Activated T-cell treated with anti-CD3 and anti-CD28 coated beads, Interleukin-2, amount 50 U/mL, for 72 hours (primary cell): ENCODE results near the gene KIF24. TPM values are rescaled to one million over a fixed set of nuclear protein-coding genes. Genes with fewer than 3 reads are reported as not detected.
A peak's percentile ranks its signal among the peaks of the same experiment; 100 is the strongest.
"Not testable (repeated sequence)": the region's sequence is repeated elsewhere in the genome, so short reads cannot be mapped to it uniquely, and the experiment has no call there.

Experiments
- ATAC-seq, 2 donors: fragments of 150-1000 bp; cut with Tn5 transposase; replicated peaks in 1 of 2; 2 replicates each; pipeline ENCODE4 v1.10.0; 2021; ENCODE audit warnings: moderate library complexity in 2 of 2, mild to moderate bottlenecking in 1 of 2
- DNase-seq, 2 donors: peaks; one replicate each; pipeline ENCODE4 v3.0.0; 2021 to 2022; ENCODE audit warnings: mixed read lengths in 1 of 2
- H3K27ac Mint-ChIP-seq: one replicate; pipeline ENCODE4 v1.8.0; 2022; ENCODE audit warnings: mild to moderate bottlenecking, moderate library complexity, mixed read lengths
- H3K27me3 Mint-ChIP-seq: one replicate; pipeline ENCODE4 v1.8.0; 2022; ENCODE audit warnings: low read depth, mixed read lengths
- H3K36me3 Mint-ChIP-seq, 2 donors: one replicate each; pipeline ENCODE4 v1.8.0; 2022; ENCODE audit warnings: mixed read lengths in 2 of 2, mild to moderate bottlenecking in 1 of 2; ENCODE audit not compliant: insufficient read depth in 2 of 2
- H3K4me1 Mint-ChIP-seq: one replicate; pipeline ENCODE4 v1.8.0; 2022; ENCODE audit warnings: low read depth, mixed read lengths
- H3K4me3 Mint-ChIP-seq, 2 donors: one replicate each; pipeline ENCODE4 v1.8.0; 2022; ENCODE audit warnings: mild to moderate bottlenecking in 2 of 2, mixed read lengths in 2 of 2, moderate library complexity in 2 of 2
- H3K9me3 Mint-ChIP-seq, 2 donors: one replicate each; pipeline ENCODE4 v1.8.0; 2022; ENCODE audit warnings: mixed read lengths in 2 of 2
- total RNA-seq, 2 donors: library from RNA; stranded (reverse); gene quantifications; one replicate each; pipeline ENCODE4 v1.2.3, GENCODE V29; 2022

Gene KIF24
- total RNA-seq, 2 donors from 2014 or later, result 5.8 to 7.4 TPM

GRCh38 chr9:34347800-34348158 is 18.7 kb upstream of the KIF24 start:
- Mint-ChIP-seq H3K9me3 (no peaks in the 10 kb centered on the region), H3K27ac (no peak overlapping the region), H3K4me1 (no peaks in the 10 kb centered on the region), H3K4me3 (no peak overlapping the region), H3K36me3 (no peaks in the 10 kb centered on the region), H3K27me3 (no peaks in the 10 kb centered on the region)
- no peak for DNase-seq
- ATAC-seq, result no peak

DNA sequence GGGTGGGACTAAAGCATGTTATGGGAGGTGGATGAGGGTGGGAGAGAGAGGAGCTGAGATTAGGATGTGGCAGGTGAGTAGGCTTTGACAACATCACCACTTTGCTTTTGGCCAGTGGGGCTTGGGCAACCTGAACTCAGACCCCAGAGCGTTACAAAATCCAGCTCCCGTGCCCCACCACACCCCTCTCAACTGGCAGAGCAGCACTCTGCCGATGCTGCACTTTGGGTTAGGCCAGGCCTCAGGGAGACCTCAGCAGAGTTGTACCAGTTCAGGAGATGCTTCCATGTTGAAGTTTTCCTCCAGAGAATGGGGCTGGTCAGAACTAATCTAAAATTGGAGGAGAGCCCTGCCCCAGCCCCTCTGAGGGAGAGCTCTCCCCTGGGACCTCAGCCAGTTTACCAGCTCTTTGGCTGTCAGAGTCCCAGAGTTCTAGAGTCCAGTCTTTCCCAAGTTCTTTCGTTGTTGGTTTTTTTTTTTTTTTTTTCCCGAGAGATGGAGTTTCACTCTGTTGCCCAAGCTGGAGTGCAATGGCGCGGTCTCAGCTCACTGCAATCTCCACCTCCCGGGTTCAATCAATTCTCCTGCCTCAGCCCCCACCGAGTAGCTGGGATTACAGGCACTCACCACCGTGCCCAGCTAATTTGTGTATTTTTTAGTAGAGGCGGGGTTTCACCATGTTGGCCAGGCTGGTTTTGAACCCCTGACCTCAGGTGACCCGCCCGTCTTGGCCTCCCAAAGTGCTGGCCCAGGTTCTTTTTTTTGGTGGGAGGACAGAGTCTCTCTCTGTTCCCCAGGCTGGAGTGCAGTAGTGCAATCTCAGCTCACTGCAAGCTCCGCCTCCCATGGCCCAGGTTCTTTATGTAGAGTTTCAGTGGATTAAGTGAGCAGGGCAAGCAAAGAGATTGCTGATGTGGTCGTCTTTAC is 18.1 kb upstream of the KIF24 start:
- no peaks in the 10 kb centered on the region for H3K36me3 Mint-ChIP-seq

DNA sequence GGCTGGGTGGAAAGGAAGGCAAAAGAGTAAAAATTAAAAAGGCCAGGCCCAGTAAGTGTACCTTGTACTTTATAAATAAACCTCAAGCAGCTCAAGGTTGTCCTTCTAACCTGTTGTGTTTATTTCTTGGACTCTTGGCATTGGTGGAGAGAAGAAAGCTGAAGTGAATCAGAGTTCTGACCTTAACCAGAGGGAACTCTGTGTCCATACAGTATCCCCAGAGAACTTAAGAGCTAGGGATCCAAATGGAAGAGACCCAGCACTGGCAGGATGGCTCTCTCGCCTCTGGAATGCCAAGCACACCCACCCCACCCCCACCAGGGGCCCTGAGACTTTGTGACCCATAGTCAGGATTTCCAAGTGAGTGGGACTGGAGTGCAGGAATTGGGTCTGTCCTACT is 14.5 kb upstream of the KIF24 start:
- ATAC-seq (no peak), DNase-seq (no peak)
- Mint-ChIP-seq H3K36me3 (peaks cover 0 to 7% of the 10 kb centered on the region in 2 donors), H3K27me3 (no peaks in the 10 kb centered on the region), H3K4me1 (no peaks in the 10 kb centered on the region), H3K4me3 (no peak overlapping the region), H3K27ac (no peak overlapping the region), H3K9me3 (no peaks in the 10 kb centered on the region)

More for the DNA sequence above, 18.1 kb upstream of the KIF24 start:
- no peaks in the 10 kb centered on the region for H3K9me3 Mint-ChIP-seq
- H3K4me1 Mint-ChIP-seq, result no peaks in the 10 kb centered on the region
- H3K27ac Mint-ChIP-seq, result no peak overlapping the region
- ATAC-seq (no peak), DNase-seq (no peak)
- no peak overlapping the region for H3K4me3 Mint-ChIP-seq
- no peaks in the 10 kb centered on the region for H3K27me3 Mint-ChIP-seq

DNA sequence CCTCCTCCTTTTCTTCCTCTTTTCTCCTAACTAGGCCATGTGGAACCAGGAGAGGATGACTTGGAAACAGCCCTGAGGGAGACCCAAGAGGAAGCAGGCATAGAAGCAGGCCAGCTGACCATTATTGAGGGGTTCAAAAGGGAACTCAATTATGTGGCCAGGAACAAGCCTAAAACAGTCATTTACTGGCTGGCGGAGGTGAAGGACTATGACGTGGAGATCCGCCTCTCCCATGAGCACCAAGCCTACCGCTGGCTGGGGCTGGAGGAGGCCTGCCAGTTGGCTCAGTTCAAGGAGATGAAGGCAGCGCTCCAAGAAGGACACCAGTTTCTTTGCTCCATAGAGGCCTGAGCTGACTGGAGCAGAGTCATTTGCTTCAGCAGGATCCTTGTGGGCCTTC is 14.0 kb upstream of the KIF24 start:
- no peak for ATAC-seq
- no peaks in the 10 kb centered on the region for H3K9me3 Mint-ChIP-seq
- no peak overlapping the region for H3K4me3 Mint-ChIP-seq
- H3K4me1 Mint-ChIP-seq, result no peaks in the 10 kb centered on the region
- H3K27ac Mint-ChIP-seq, result no peak overlapping the region
- no peak for DNase-seq
- no peaks in the 10 kb centered on the region for H3K27me3 Mint-ChIP-seq
- H3K36me3 Mint-ChIP-seq, result peaks cover 0 to 7% of the 10 kb centered on the region in 2 donors

DNA sequence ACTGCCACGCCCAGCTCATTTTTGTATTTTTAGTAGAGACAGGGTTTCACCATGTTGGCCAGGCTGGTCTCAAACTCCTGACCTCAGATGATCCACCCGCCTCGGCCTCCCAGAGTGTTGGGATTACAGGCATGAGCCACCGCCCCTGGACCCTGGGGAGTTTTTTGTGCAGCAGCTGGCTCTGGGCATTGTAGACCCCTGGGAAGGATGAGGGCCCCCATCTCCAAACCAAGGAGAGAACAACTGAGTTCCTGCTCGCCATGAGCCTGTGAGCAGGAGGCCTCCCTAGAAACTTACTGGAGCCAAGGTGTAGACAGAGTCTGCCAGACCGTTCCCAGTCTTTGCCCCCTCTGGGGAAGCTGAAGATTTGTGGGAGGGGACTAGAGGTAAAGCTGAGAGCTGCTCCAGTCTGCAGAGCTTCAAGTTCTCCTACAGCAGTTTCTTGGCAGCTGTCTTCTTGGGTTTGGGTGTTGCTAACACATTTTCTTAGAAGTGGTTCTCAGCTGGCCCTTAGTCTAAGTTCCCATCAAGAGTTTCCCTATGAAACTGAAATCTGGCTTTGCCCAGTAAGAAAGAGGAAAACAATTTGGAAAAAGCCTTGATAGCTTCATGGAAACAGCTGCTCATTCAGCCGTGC is 12.7 kb upstream of the KIF24 start:
- DNase-seq, result no peak
- Mint-ChIP-seq H3K27ac (no peak overlapping the region), H3K27me3 (no peaks in the 10 kb centered on the region)

GRCh38 chr9:34338665-34339385 is 9.8 kb upstream of the KIF24 start:
- Mint-ChIP-seq H3K4me3 (no peak overlapping the region), H3K27me3 (no peaks in the 10 kb centered on the region), H3K27ac (no peak overlapping the region), H3K4me1 (peaks cover 5% of the 10 kb centered on the region), H3K9me3 (no peaks in the 10 kb centered on the region), H3K36me3 (peaks cover 0 to 7% of the 10 kb centered on the region in 2 donors)
- DNase-seq (no peak), ATAC-seq (no peak)

More for the DNA sequence above, 12.7 kb upstream of the KIF24 start:
- H3K9me3 Mint-ChIP-seq, result no peaks in the 10 kb centered on the region
- H3K36me3 Mint-ChIP-seq, result peaks cover 0 to 7% of the 10 kb centered on the region in 2 donors
- ATAC-seq, result no peak
- no peak overlapping the region for H3K4me3 Mint-ChIP-seq
- no peaks in the 10 kb centered on the region for H3K4me1 Mint-ChIP-seq

- not testable (repeated sequence) for H3K4me1 Mint-ChIP-seq, H3K9me3 Mint-ChIP-seq, H3K36me3 Mint-ChIP-seq, H3K4me3 Mint-ChIP-seq, H3K27ac Mint-ChIP-seq, ATAC-seq, H3K27me3 Mint-ChIP-seq, DNase-seq
These were observed 9.0 kb upstream of the KIF24 start for GRCh38 chr9:34338079-34338478.

DNA sequence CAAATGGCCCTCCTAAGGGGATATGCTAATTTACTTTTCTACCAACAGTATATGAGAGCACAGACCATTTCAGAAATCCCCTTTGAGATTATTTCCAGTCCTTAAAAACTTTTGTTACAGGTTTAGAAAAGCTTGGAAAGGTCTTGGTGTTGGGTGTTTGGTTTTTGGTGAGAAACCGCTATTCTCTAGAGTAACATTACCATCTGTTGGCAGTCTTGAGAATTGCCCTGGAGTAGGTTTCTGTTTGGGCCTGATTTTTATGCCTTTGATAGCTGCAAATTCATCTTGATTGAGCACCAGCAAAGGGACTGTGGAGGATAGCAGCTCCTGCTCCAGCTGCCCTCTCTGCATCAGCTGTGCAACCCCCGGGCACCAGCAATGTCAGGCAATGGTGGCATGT is 8.3 kb upstream of the KIF24 start:
- Mint-ChIP-seq H3K9me3 (no peaks in the 10 kb centered on the region), H3K4me1 (peaks cover 7% of the 10 kb centered on the region), H3K4me3 (no peak overlapping the region), H3K36me3 (peaks cover 0 to 7% of the 10 kb centered on the region in 2 donors), H3K27me3 (no peaks in the 10 kb centered on the region), H3K27ac (no peak overlapping the region)
- ATAC-seq, result no peak
- no peak for DNase-seq

GRCh38 chr9:34335376-34335775 is 6.3 kb upstream of the KIF24 start:
- Mint-ChIP-seq H3K9me3 (no peaks in the 10 kb centered on the region), H3K4me3 (no peak overlapping the region), H3K36me3 (peaks cover 0 to 4% of the 10 kb centered on the region in 2 donors), H3K27ac (no peak overlapping the region), H3K4me1 (peaks cover 24% of the 10 kb centered on the region), H3K27me3 (no peaks in the 10 kb centered on the region)
- no peak for ATAC-seq
- DNase-seq, result no peak

GRCh38 chr9:34334916-34335315 is 5.8 kb upstream of the KIF24 start:
- ATAC-seq (no peak), DNase-seq (no peak)
- Mint-ChIP-seq H3K4me1 (peaks cover 28% of the 10 kb centered on the region), H3K4me3 (no peak overlapping the region), H3K9me3 (no peaks in the 10 kb centered on the region), H3K27ac (peak overlapping the region; percentile 38), H3K36me3 (no peaks in the 10 kb centered on the region), H3K27me3 (no peaks in the 10 kb centered on the region)

- Mint-ChIP-seq H3K4me3 (no peak overlapping the region), H3K9me3 (no peaks in the 10 kb centered on the region), H3K27me3 (no peaks in the 10 kb centered on the region), H3K36me3 (peaks cover 0 to 2% of the 10 kb centered on the region in 2 donors), H3K27ac (no peak overlapping the region), H3K4me1 (peaks cover 32% of the 10 kb centered on the region)
- DNase-seq, result no peak
- no peak for ATAC-seq
These were observed 5.3 kb upstream of the KIF24 start for GRCh38 chr9:34334337-34334824.

DNA sequence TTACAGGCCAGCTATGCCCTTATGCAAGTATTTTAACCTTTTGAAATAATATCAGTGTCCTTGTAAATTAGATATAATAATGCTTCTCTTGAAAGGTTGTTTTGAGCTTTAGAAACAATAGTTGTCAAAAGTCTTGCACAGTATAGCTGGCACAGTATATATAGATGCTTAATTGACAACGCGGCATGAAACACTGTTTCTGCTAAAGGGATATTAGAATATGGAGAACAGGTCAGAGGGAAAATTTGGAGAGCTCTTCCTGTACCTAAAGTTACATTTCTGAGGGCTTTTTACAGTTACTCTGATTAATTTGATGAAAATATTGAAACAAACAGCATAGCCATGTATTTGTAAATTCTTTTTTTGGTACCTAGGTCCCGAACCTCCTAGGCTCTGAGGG is 4.8 kb upstream of the KIF24 start:
- Mint-ChIP-seq H3K4me3 (no peak overlapping the region), H3K9me3 (no peaks in the 10 kb centered on the region), H3K36me3 (peaks cover 0 to 2% of the 10 kb centered on the region in 2 donors), H3K27me3 (no peaks in the 10 kb centered on the region), H3K27ac (no peak overlapping the region), H3K4me1 (peaks cover 32% of the 10 kb centered on the region)
- ATAC-seq (no peak), DNase-seq (no peak)
